ENCODE measurements around the gene PSPH. TPM values are rescaled to one million over a fixed set of nuclear protein-coding genes. Genes with fewer than 3 reads are reported as not detected.
"Not testable (repeated sequence)": the region's sequence is repeated elsewhere in the genome, so short reads cannot be mapped to it uniquely, and the experiment has no call there.

The PSPH gene
- total and polyA plus RNA-seq, 8 donors: 0.45 to 53.1 (median 5.7) TPM

DNA sequence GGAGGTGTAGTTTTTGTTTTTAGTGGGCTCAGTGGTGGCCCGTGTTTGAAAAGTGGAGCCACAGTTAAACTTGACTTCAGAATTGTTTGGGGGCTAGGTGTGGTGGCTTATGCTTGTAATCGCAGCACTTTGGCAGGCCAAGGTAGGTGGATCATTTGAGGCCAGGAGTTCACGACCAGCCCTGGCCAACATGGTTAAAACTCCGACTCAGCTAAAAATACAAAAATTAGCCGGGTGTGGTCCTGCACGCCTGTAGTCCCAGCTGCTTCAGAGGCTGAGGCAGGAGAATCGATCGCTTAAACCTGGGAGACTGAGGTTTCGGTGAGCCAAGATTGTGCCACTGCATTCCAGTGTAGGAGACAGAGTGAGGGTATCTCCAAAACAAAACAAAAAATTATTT lies 2.1 kb upstream of the PSPH start:
- intact Hi-C loops (cut with DNase I; ENCODE audit: low total_unique reads): no loop called here
- Histone ChIP-seq H3K36me3 (peaks cover 43 to 56% (median 56%) of the 10 kb centered on the region in 4 donors), H3K4me1 (peaks cover 21 to 61% (median 40%) of the 10 kb centered on the region in 4 donors), H3K9me3 (no peaks in the 10 kb centered on the region), H3K4me3 (peak overlapping the region in 1 of 4 donors; percentile 66), H3K27me3 (no peaks in the 10 kb centered on the region), H3K27ac (no peak overlapping the region)
- WGBS, 5 donors: 72 to 81% (median 76%) methylated on average over 9 of the region's 9 CpGs
- DNase-seq: no peak
- TF ChIP-seq EP300 (IDR thresholded peaks at IDR 0.05): no peak
- TF ChIP-seq, protein P1, sequence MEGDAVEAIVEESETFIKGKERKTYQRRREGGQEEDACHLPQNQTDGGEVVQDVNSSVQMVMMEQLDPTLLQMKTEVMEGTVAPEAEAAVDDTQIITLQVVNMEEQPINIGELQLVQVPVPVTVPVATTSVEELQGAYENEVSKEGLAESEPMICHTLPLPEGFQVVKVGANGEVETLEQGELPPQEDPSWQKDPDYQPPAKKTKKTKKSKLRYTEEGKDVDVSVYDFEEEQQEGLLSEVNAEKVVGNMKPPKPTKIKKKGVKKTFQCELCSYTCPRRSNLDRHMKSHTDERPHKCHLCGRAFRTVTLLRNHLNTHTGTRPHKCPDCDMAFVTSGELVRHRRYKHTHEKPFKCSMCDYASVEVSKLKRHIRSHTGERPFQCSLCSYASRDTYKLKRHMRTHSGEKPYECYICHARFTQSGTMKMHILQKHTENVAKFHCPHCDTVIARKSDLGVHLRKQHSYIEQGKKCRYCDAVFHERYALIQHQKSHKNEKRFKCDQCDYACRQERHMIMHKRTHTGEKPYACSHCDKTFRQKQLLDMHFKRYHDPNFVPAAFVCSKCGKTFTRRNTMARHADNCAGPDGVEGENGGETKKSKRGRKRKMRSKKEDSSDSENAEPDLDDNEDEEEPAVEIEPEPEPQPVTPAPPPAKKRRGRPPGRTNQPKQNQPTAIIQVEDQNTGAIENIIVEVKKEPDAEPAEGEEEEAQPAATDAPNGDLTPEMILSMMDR (IDR thresholded peaks at IDR 0.05): no peak
- no peak for TF ChIP-seq POLR2AphosphoS5 (IDR thresholded peaks at IDR 0.05)
- no peak for TF ChIP-seq POLR2A (IDR thresholded peaks at IDR 0.05)

DNA sequence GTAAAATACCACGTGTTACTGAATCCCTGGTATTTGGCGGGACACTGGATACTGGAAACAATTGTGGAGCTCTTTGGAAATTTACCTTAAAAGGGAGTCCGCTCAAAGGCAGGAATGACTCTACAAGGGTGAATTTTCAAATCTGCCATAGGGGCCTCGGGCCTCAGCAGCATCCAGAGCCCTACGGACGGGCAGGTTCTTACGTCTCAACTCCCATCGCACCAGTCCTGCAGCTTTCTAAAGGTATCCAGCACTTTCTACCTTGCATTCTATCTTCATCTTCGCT lies 248 bp downstream of the PSPH start:
- intact Hi-C loops (cut with DNase I; ENCODE audit: low total_unique reads): no loop called here
- H3K27me3 ChIP-seq: no peaks in the 10 kb centered on the region
- peaks cover 42 to 82% (median 61%) of the 10 kb centered on the region in 4 donors for H3K4me1 ChIP-seq
- DNase-seq: no peak
- no peak for TF ChIP-seq POLR2AphosphoS5 (IDR thresholded peaks at IDR 0.05)
- H3K4me3 ChIP-seq: peak overlapping the region; percentile 66 to 85 (median 78)
- 0 to 2% (median 0%) methylated on average over 9 of the region's 9 CpGs for WGBS, 5 donors
- peaks cover 19 to 32% (median 32%) of the 10 kb centered on the region in 4 donors for H3K36me3 ChIP-seq
- H3K9me3 ChIP-seq: no peaks in the 10 kb centered on the region
- H3K27ac ChIP-seq: peak overlapping the region; percentile 91 to 100 (median 95)

DNA sequence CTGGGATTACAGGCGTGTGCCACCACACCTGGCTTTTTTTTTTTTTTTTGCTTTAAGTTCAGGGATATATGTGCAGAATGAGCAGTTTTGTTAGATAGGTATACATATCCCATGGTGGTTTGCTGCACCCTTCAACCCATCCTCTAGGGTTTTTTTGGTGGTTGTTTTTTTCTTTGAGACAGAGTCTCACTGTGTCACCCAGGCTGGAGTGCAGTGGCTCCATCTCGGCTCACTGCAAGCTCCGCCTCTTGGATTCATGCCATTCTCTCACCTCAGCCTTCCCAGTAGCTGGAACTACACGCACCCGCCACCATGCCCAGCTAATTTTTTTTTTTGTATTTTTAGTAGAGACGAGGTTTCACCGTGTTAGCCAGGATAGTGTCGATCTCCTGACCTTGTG lies 2.5 kb downstream of the PSPH start:
- H3K9me3 ChIP-seq; H3K27me3 ChIP-seq; H3K4me3 ChIP-seq; intact Hi-C loops (cut with DNase I; ENCODE audit: low total_unique reads): not testable (repeated sequence)
- peaks cover 32 to 68% (median 57%) of the 10 kb centered on the region in 4 donors for H3K4me1 ChIP-seq
- 34 to 51% (median 40%) methylated on average over 8 of the region's 8 CpGs for WGBS, 5 donors
- peaks cover 5 to 11% (median 10%) of the 10 kb centered on the region in 4 donors for H3K36me3 ChIP-seq
- peak; percentile 40 to 56 for DNase-seq
- H3K27ac ChIP-seq: peak overlapping the region in 4 of 5 donors; percentile 67 to 95 (median 87)

DNA sequence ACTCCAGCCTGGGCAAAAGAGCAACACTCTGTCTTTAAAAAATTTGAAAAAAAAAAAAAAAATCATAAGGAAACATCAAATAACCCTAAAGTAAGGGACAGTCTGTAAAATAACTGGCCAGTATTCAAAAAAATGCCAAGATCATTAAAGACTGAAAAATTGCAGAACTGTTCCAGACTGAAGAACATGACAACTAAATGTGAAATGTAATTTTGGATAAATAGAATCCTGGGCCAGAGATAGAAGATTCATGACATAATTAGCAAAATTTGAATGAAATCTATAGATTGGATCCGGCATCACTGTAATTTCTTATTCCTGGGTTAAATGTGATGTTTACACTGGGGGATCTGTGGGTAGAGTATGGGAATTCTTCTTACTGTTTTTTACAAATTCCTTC lies 3.0 kb downstream of the PSPH start:
- Histone ChIP-seq H3K27ac (peak overlapping the region; percentile 67 to 95 (median 79)), H3K4me1 (peaks cover 27 to 62% (median 51%) of the 10 kb centered on the region in 4 donors), H3K27me3 (no peaks in the 10 kb centered on the region), H3K4me3 (no peak overlapping the region), H3K9me3 (no peaks in the 10 kb centered on the region), H3K36me3 (peaks cover 0 to 5% (median 5%) of the 10 kb centered on the region in 4 donors)
- DNase-seq: no peak
- intact Hi-C loops (cut with DNase I; ENCODE audit: low total_unique reads): no loop called here
- TF ChIP-seq EP300 (IDR thresholded peaks at IDR 0.05): no peak
- no peak for TF ChIP-seq POLR2AphosphoS5 (IDR thresholded peaks at IDR 0.05)
- no peak for TF ChIP-seq POLR2A (IDR thresholded peaks at IDR 0.05)
- TF ChIP-seq, protein P1 (IDR thresholded peaks at IDR 0.05): no peak
- 80 to 90% (median 86%) methylated on average over 1 of the region's 1 CpG for WGBS, 5 donors

DNA sequence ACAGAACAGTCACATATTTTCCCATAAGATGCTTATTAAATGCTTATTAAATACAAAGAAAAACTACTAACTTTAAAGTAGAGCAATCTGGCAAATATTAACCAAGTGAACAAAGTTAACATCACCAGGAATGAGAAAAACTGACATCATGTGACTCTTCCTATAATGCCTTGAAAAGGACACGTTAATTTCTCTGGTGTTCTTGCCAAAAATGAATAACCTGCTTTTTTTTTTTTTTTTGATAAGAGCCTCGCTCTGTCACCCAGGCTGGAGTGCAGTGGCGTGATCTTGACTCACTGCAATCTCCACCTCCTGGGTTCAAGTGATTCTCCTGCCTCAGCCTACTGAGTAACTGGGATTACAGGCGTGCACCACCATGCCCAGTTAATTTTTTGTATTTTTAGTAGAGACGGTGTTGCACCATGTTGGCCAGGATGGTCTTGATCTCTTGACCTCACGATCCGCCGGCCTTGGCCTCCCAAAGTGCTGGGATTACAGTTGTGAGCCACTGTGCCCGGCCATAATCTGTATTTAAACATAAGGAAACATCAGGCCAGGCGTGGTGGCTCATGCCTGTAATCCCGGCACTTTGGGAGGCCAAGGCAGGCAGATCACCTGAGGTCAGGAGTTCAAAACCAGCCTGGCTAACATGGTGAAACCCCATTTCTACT lies 3.7 kb downstream of the PSPH start:
- peak in 1 of 2 donors; percentile 16 for DNase-seq
- H3K4me3 ChIP-seq; intact Hi-C loops (cut with DNase I; ENCODE audit: low total_unique reads); H3K27me3 ChIP-seq; H3K36me3 ChIP-seq; H3K9me3 ChIP-seq: not testable (repeated sequence)
- peak overlapping the region; percentile 67 to 95 (median 77) for H3K27ac ChIP-seq
- H3K4me1 ChIP-seq: peaks cover 26 to 56% (median 45%) of the 10 kb centered on the region in 4 donors
- 43 to 59% (median 53%) methylated on average over 10 to 11 of the region's 11 CpGs for WGBS, 5 donors

DNA sequence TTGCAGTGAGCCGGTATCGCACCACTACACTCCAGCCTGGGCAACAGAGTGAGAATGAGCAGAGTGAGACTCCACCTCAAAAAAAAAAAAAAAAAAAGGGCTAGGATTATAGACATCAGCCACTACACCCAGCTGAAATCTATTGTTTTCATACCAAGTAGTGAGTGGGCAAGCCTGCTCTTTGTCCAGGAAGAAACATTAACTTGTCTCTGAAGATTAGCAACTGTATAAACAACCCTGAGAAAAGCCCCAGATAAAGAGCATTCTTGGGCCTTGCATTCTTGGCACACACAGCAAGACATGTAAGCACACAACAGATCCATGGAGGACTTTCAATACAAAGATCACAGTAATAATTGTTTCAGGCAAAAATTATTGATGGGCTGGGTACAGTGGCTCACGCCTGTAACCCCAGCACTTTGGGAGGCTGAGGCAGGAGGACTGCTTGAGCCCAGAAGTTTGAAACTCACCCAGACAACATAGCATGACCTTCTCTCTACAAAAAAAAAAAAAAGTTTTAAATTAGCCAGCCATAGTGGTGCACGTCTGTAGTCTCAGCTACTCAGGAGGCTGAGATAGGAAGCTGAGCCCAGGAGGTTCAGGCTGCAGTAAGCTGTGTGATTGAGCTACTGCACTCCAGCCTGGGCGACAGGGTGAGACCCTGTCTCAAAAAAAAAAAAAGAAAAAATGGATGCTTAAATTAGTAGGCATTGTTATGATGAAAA lies 4.4 kb downstream of the PSPH start:
- Histone ChIP-seq H3K4me1 (peaks cover 26 to 51% (median 40%) of the 10 kb centered on the region in 4 donors), H3K36me3 (peaks cover 0 to 5% (median 0%) of the 10 kb centered on the region in 4 donors), H3K27ac (peak overlapping the region; percentile 61 to 95 (median 77)), H3K4me3 (no peak overlapping the region), H3K27me3 (no peaks in the 10 kb centered on the region), H3K9me3 (no peaks in the 10 kb centered on the region)
- intact Hi-C loops (cut with DNase I; ENCODE audit: low total_unique reads): no loop called here
- WGBS, 5 donors: 21 to 36% (median 29%) methylated on average over 5 of the region's 5 CpGs
- TF ChIP-seq, protein P1 (IDR thresholded peaks at IDR 0.05): no peak
- TF ChIP-seq POLR2A (IDR thresholded peaks at IDR 0.05) (no peak), POLR2AphosphoS5 (IDR thresholded peaks at IDR 0.05) (peak; percentile 52 to 79 (median 57)), EP300 (IDR thresholded peaks at IDR 0.05) (no peak)
- DNase-seq: peak; percentile 44 to 80

DNA sequence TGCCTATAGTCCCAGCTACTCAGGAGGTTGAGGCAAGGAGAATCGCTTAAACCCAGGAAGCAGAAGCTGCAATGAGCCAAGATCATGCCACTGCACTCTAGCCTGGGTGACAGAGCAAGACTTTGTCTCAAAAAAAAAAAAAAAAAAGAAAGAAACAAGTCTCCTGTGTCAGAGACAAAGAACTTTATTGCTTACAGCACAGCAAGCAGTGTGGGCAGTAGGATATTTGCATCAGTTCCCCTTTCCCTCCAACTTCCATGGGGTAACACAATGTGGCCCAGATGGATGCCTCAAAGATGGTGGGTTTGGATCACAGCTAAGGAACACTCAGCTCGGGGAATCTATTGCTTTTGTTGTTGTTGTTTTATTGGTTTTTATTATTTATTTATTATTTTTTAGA lies 5.5 kb downstream of the PSPH start:
- H3K36me3 ChIP-seq; H3K4me3 ChIP-seq; H3K27ac ChIP-seq; H3K9me3 ChIP-seq; DNase-seq; intact Hi-C loops (cut with DNase I; ENCODE audit: low total_unique reads); H3K27me3 ChIP-seq: not testable (repeated sequence)
- peaks cover 25 to 48% (median 36%) of the 10 kb centered on the region in 4 donors for H3K4me1 ChIP-seq
- WGBS, 5 donors: 82 to 97% (median 96%) methylated on average over 2 of the region's 2 CpGs
